ENCODE results near the gene BPIFB4.

The BPIFB4 gene

DNA sequence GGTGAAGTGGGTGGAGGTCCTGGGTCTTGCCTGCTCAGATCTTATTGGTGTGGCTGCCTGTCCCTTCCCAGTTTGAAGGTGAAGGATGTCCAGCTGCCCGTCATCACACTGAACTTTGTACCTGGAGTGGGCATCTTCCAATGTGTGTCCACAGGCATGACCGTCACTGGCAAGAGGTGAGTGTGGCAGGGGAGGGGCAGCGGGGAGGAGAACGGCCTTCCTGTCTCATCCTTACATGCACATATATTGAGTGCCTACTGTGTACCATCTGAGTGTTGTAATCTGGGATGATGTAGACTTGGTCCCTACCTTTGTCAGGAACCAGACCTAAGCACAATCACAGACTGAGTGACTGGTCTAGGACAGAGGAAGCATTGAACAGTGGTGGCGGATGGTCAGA lies 45.3 kb upstream of the BPIFB4 start:
- no peaks in the 10 kb centered on the region for H3K27me3 ChIP-seq (replicated peaks)
- in situ Hi-C loops (cut with HindIII; ENCODE audit: low pct_ligation_motif_present, low sequenced_read_pairs): no loop called here
- no peak overlapping the region for H3K4me3 ChIP-seq (ENCODE audit: low read depth, low read length)
- DNase-seq: no peak
- no peak overlapping the region for H3K27ac ChIP-seq
- TF ChIP-seq, protein P1, sequence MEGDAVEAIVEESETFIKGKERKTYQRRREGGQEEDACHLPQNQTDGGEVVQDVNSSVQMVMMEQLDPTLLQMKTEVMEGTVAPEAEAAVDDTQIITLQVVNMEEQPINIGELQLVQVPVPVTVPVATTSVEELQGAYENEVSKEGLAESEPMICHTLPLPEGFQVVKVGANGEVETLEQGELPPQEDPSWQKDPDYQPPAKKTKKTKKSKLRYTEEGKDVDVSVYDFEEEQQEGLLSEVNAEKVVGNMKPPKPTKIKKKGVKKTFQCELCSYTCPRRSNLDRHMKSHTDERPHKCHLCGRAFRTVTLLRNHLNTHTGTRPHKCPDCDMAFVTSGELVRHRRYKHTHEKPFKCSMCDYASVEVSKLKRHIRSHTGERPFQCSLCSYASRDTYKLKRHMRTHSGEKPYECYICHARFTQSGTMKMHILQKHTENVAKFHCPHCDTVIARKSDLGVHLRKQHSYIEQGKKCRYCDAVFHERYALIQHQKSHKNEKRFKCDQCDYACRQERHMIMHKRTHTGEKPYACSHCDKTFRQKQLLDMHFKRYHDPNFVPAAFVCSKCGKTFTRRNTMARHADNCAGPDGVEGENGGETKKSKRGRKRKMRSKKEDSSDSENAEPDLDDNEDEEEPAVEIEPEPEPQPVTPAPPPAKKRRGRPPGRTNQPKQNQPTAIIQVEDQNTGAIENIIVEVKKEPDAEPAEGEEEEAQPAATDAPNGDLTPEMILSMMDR (IDR thresholded peaks at IDR 0.05; ENCODE audit: low read depth, low read length, missing control alignments): no peak
- H3K36me3 ChIP-seq (replicated peaks): no peaks in the 10 kb centered on the region

DNA sequence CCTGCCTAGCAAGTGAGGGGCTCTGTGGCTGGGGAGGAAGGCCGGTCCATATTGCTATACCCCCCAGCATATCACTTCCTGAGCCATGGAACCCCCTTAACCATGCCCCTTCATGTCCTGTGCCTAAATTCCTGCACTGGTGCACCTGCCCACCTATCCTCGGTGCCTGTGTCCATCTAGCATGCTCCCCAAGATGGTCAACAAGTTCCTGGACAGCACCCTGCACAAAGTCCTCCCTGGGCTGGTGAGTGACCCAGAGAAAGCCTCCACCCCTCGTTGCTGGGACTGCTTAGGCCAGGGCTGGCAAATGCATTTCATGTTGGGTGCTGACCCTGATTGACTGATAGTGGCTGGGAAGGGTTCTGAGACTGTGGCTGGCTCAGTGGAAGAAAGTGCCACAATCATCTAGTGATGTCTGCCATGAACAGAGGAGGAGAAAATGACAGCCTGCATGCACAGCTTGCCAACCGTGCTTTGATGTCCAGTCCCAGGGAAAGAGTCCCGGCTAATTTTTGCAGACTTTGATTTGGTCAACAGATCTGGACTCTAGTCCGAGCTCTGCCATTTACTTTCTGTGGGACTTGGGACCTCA lies 44.4 kb upstream of the BPIFB4 start:
- TF ChIP-seq, protein P1 (IDR thresholded peaks at IDR 0.05; ENCODE audit: low read depth, low read length, missing control alignments): no peak
- Histone ChIP-seq H3K36me3 (replicated peaks) (no peaks in the 10 kb centered on the region), H3K27ac (no peak overlapping the region), H3K27me3 (replicated peaks) (no peaks in the 10 kb centered on the region), H3K4me3 (ENCODE audit: low read depth, low read length) (no peak overlapping the region)
- no peak for DNase-seq
- in situ Hi-C loops (cut with HindIII; ENCODE audit: low pct_ligation_motif_present, low sequenced_read_pairs): no loop called here

DNA sequence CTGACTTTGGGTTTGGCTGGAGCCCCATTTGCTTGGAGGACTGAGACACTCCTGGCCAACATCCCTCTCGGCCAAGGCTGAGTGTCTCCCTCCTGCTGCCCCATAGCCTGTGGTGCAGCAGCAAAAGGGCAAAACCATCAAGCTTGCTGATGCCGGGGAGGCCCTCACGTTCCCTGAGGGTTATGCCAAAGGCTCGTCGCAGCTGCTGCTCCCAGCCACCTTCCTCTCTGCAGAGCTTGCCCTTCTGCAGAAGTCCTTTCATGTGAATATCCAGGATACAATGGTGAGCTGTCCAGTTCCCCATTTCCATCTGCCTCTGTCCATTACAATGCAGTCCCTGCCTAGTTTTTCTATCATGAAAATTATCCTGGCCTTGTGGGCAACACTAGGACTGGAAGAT lies 42.0 kb upstream of the BPIFB4 start:
- TF ChIP-seq, protein P1 (IDR thresholded peaks at IDR 0.05; ENCODE audit: low read depth, low read length, missing control alignments): no peak
- Histone ChIP-seq H3K4me3 (ENCODE audit: low read depth, low read length) (no peak overlapping the region), H3K27ac (no peak overlapping the region), H3K27me3 (replicated peaks) (no peaks in the 10 kb centered on the region), H3K36me3 (replicated peaks) (no peaks in the 10 kb centered on the region)
- no peak for DNase-seq
- in situ Hi-C loops (cut with HindIII; ENCODE audit: low pct_ligation_motif_present, low sequenced_read_pairs): no loop called here

DNA sequence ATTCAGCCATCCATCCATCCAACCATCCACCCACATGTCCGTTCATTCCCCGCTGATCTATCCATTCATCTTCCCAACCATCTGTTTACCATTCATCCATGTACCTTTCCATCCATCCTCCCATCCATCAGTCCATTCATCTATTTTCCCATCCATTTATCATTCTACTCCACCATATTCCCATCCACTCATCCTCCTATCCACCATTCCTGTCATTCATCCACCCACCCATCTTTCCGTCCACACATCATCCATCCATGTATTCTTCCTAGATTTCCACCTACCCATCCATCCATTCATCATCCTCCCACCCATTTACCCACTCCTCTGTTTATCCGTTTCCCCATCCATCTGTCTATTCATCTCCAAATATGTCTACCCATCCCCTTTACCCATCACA lies 41.2 kb upstream of the BPIFB4 start:
- TF ChIP-seq, protein P1 (IDR thresholded peaks at IDR 0.05; ENCODE audit: low read depth, low read length, missing control alignments): no peak
- no peak for DNase-seq
- in situ Hi-C loops (cut with HindIII; ENCODE audit: low pct_ligation_motif_present, low sequenced_read_pairs): no loop called here
- Histone ChIP-seq H3K4me3 (ENCODE audit: low read depth, low read length) (no peak overlapping the region), H3K27ac (no peak overlapping the region), H3K27me3 (replicated peaks) (no peaks in the 10 kb centered on the region), H3K36me3 (replicated peaks) (no peaks in the 10 kb centered on the region)

DNA sequence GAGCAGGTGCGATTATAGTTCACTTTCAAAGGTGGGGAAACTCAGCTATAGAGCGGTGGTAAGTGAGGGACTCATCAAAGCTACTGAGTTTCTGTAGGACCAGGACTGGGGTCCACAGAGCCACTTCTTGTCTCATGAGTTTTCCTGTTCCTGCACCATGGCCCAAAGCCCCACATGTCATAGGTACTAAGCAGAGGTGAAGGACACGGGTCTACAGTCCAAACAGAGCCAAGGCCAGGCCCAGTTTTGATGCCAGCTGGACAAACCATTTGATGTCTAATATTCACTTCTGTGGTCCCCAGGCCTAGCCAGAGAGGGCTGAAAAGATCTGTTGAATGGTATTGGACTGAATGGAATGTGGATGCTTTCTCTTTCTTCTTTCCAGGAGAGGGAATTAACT lies 37.0 kb upstream of the BPIFB4 start:
- in situ Hi-C loops (cut with HindIII; ENCODE audit: low pct_ligation_motif_present, low sequenced_read_pairs): no loop called here
- H3K4me3 ChIP-seq (ENCODE audit: low read depth, low read length): no peak overlapping the region
- no peaks in the 10 kb centered on the region for H3K27me3 ChIP-seq (replicated peaks)
- no peak overlapping the region for H3K27ac ChIP-seq
- DNase-seq: no peak
- no peaks in the 10 kb centered on the region for H3K36me3 ChIP-seq (replicated peaks)
- TF ChIP-seq, protein P1 (IDR thresholded peaks at IDR 0.05; ENCODE audit: low read depth, low read length, missing control alignments): no peak

Data from brain microvascular endothelial cell (primary cell).